Right ventricle myocardium superior (tissue), 1 donor: Measurements from ENCODE around the gene FZD4. TPM values are rescaled to one million over a fixed set of nuclear protein-coding genes. Genes with fewer than 3 reads are reported as not detected.
"Not testable (repeated sequence)": the region's sequence is repeated elsewhere in the genome, so short reads cannot be mapped to it uniquely, and the experiment has no call there.

Experiments
- ATAC-seq: fragments of 200-7000 bp; cut with Tn5 transposase; one replicate; pipeline ENCODE4 v1.9.1; 2020; ENCODE audit warnings: mild to moderate bottlenecking; ENCODE audit not compliant: poor library complexity
- DNase-seq: peaks from one replicate; pipeline ENCODE4 v3.0.0-alpha.2; 2020
- intact Hi-C: fragments of 100-400 bp; cut with DNase I; formaldehyde crosslinking; loops from one replicate; pipeline ENCODE4 v1.11.2; 2022
- total RNA-seq: library from RNA; stranded (reverse); fragmentation: NEBNext Ultra II Directional; extraction: Animal tissue kit (Norgen Biotek cat#: 25700); gene quantifications from one replicate; pipeline ENCODE4 v1.2.1, GENCODE V29; 2021
- donor health status: DM: no; HTN: yes; CAD: no; lungs with severe emphysema.

Gene FZD4
- total RNA-seq, 1 donor from 2014 or later = 26.9 TPM

DNA sequence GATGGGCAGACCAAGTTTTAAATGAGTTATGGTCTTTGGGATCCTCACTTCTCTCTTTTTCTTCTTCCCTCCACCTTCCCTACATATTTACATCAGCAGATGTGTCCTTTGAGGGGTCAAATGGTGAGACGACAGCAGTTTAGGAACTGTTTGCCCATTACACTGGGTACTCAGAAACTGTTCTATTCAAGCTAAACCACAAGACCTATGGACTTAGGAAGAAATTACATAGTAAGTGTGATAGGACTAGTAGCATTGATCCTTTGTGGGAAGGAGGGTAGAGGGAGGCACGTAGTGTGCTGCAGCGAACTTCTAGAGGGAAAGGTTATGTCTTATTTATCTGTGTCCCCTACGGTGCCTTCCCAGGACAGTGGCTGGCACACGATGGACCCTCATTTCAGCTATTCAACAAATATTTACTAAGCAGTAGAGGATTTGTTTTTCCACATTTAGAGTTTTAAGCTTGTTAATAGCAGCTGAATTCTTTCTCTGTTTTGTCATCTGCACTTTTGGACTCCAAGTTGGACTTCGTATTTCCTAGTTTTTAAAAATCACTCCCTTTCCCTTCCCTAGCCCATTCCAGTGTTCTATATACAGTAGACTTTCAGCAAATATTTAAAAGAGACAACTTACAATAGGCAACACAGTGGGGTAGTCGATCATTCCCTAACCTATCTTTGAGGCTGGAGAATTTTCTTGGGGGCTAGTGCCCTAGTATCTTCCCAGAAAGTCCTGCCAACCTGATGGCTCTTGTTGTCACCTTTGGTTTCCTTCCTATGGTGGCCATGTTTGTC, 13.9 kb downstream of the FZD4 start:
- DNase-seq = no peak
- intact Hi-C loops = no loop called here
- ATAC-seq = peak; percentile 14

DNA sequence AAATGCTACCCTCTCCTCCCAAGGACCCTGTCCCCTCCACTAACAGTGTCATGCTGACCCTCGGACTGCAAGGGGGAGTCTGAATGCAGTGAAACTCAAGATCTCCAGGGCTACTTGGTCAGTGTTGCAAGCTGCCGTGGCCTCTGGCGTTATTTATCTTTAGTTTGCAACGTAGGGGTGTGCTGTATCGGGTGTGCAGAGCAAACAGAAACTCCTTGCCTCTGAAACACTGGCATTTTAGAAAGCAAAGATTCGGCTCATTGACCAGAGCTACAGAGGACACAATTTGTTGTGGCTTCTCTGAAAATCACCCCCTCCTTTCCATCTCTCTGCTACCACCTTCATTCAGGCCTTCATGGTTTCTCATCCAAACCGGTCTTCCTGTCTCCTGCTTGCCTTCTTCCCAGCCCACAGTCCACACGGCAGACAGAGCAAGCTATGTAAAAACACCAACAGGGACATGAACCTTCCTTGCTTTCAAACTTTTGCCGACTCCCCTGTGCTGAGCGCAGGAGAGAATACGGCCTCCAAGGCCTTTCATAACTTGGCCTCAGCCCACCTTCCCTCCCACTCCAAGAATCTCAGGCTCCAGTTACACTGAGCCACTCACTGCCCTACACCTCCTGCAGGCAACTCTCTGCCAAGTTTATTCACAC, 14.9 kb downstream of the FZD4 start:
- DNase-seq = peak; percentile 69
- peak; percentile 91 for ATAC-seq
- intact Hi-C loops = no loop called here

- intact Hi-C loops = loop anchor here (2.0 to 5.0 kb wide), 2 partner anchors 352 to 483 kb away; no protein-coding TSS in a partner anchor
Observed at GRCh38 chr11:86938900-86939880, 16.0 kb downstream of the FZD4 start.

GRCh38 chr11:86938203-86938899, 16.8 kb downstream of the FZD4 start:
- DNase-seq (no peak), ATAC-seq (no peak)
- intact Hi-C loops = loop anchor here (2.0 to 5.0 kb wide), 2 partner anchors 352 to 484 kb away; no protein-coding TSS in a partner anchor

More at GRCh38 chr11:86938900-86939880, 16.0 kb downstream of the FZD4 start:
- ATAC-seq = peak; percentile 52
- DNase-seq = no peak

- ATAC-seq, DNase-seq: not testable (repeated sequence)
- intact Hi-C loops = loop anchor here (5.0 kb wide), 1 partner anchor 485 kb away; no protein-coding TSS in a partner anchor
Observed at GRCh38 chr11:86937193-86937806, 17.9 kb downstream of the FZD4 start.

DNA sequence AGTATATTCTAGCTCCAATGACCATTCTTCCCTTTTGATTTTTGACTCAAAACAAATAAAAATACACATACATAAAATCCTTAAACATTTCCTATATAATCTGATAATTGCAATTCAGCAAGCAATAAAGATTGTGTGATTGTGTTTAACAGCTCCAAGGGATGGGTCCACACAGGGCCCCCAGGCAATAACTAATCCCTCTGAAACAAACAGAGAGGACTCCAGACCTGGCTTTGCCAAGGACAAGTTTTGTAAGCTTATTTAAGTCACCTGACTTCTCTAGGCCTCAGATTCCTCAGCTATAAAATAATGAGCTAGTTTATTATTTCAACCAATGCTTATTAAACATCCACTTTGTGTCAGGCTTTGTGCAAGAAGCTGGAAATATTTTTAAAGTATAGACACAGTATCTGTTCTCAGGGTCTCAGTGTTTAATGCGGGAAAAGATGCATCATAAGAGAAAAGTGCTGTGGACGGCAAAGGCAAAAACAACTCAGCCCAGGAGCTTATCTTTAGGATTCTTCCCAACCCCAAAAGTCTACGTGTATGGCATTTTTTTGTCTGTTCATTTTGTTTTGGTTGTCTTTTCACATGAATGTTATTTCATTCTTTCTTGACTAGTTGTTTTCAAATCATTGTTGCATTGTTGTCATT, 20.1 kb downstream of the FZD4 start:
- DNase-seq (no peak), ATAC-seq (no peak)
- intact Hi-C loops = loop anchor here (5.0 kb wide), 1 partner anchor 487 kb away; no protein-coding TSS in a partner anchor

DNA sequence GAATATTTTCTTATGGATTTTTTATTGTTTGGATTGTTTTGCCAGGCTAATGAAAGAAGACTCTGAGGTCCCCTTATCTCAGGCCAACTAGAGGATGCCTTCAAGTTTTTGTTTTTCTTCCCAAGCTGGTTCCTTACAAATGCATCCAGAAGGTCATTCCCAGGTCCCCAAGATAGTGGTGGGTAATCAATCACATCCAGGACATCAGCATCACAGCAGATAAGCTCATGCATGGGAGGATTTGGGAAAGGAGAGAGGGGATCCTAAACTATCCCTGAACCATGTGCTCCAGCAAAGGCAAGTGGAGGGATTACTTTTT, 20.7 kb downstream of the FZD4 start:
- ATAC-seq (no peak), DNase-seq (no peak)
- intact Hi-C loops = no loop called here

DNA sequence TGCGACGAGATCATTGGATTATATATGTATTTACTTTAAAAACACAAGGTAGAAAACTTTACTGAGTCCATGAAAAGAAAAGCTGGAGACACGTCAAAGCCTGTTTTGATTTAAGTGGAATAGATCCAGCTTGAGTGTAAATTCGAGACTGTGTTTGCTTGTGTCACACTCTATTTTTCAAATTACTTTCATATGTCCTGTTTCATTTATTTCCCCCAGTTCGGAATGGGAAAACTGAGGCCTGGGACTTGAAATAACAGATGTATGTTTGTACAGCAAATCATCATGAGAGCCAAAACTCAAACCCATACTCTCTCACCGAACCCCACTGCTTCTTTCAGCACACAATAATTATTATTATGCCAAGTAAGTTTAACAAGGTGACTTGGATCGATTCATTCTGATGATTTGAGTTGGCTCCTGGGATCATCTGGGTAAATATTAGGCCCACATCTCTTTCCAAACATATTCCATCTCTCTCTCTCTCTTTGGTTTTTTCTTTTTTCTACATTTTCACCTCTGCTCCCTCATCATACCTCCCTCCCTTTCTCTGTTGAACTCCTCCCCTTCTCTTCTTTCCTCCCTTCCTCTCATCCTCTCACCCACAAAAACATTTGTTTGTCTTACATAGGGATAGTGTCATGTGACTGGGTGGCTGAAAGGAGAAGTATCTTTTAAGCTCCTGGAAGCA, 21.2 kb downstream of the FZD4 start:
- intact Hi-C loops = no loop called here
- ATAC-seq = no peak

DNA sequence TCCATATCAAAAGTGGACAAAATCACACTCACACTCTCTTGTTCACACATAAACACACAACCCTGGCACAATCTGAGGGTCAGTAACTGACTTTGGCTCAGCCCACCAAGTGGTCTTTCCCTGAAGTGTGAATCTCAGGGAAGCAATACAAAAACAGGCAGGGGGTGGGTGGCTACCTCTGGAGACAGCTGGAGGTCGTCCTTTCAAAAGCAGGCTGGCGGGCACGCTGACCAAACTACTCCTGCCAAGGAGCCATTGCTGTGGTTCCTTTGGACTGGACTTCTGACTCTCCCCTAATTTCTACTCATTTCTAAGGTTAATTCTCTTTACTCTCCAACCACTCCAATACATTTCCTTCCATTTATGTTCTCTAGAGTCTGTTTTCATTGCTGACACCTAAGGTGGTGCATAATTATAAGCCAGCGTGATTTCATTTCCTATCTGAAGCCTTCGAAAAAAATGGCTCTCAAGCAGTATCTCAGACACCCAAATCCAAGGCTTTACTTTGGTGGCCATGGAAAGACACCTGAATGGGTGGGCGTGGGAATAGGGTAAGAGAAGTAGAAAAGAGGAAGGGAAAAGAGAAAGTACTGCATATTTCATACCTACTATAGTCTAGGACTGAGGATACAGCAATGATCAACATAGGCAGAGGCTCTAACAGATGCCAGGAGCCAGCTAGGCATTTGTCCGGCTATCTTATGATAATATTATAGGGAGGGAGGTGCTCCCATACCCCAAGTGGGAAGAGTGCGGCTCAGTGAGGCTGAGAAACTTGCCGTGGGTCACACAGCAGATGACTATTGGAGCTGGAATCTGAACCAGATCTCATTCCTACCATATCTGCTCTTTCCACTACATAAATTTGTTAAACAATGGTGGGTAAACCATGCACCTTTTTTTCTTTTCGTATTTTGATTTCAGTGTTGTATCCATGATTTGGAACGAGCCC, 22.0 kb downstream of the FZD4 start:
- ATAC-seq (no peak), DNase-seq (no peak)
- intact Hi-C loops = no loop called here

More for the DNA sequence above, 21.2 kb downstream of the FZD4 start:
- no peak for DNase-seq

DNA sequence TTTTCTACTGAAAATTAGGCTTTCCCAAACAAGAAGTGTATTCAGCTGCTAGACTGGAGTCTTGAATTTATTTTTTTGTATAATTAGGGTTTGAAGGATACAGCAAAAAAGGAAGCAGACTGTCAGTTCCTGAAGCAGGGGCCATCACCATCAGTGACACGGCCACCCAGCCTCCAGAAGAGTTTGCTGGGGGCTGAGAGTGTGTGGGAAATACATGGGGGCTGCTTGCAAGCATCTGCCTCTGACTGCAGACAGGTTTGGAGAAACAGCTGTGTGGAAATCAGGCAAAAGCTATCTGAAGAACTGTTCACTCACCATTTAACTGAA, 23.0 kb downstream of the FZD4 start:
- intact Hi-C loops = no loop called here
- ATAC-seq (no peak), DNase-seq (no peak)

GRCh38 chr11:86931548-86932258, 23.5 kb downstream of the FZD4 start:
- ATAC-seq (peak; percentile 49), DNase-seq (no peak)
- intact Hi-C loops = no loop called here

- intact Hi-C loops = no loop called here
- DNase-seq (no peak), ATAC-seq (no peak)
Observed at GRCh38 chr11:86930957-86931547, 24.1 kb downstream of the FZD4 start.

DNA sequence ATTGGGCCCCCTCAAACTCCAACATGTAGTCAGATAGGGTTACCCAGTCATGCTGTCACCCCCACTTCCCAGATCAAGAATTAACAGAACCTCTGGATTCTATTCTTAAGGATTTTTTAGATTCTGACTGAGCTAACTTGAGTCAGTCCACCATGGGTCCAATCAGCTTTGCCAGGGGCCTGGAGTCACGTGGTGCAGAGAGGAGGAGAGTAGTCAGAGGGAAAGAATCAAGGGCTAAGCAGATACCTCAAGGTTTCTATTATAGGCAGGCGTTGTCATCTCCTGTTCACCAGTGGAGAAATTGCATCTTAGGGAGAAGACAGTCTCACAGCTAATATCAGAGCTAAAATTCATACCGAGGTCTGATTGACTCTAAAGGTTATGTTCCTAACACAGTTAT, 28.2 kb downstream of the FZD4 start:
- DNase-seq = no peak
- ATAC-seq = no peak
- intact Hi-C loops = no loop called here

- ATAC-seq = no peak
- intact Hi-C loops = no loop called here
Observed at GRCh38 chr11:86923999-86924766, 31.0 kb downstream of the FZD4 start.

More at GRCh38 chr11:86923999-86924766, 31.0 kb downstream of the FZD4 start:
- DNase-seq = no peak
